GM19099 (cell line): Measurements from ENCODE around the gene KLHL6.

Experiments
- POLR2A ChIP-seq: IDR thresholded peaks from 3 replicates; pipeline ENCODE4 v1.6.1; 2011; ENCODE audit warnings: low read depth; ENCODE audit not compliant: insufficient read length; ENCODE audit errors: extremely low read depth

KLHL6 gene

DNA sequence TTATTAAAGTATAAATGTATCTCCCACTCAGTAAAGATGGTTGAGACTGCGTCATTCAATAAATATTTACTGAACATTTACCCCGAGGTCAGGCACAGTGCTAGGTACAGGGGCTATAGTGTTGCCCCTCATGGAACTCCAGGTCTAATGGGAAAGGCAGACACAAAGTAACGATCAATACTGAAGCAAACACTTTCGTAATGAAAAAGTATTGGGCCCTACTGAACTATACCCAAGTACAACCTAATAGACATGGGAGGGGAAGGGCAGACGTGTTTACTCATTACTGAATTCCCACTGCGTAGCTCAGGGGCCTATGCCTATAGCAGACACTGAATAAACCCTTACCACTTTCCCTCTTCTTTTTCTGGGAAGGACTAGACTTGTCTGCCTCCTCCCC is 56.9 kb downstream of the KLHL6 start:
- no peak for TF ChIP-seq POLR2A

DNA sequence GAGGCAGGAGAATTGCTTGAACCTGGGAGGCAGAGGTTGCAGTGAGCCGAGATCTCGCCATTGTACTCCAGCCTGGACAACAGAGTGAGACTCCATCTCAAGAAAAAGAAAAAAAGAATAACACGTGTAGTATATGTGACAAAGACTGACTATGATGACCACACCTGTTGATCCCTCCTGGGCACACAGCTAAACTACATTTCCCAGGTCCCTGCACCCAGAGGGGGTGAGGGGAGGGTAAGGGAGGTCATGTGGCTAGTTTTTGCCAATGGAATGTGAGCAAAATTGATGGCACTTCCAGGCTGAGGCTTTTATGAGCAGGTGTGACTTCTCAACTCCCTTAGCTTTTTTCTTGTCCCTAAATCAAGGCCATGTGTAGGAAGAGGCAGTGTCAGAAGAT is 58.2 kb downstream of the KLHL6 start:
- TF ChIP-seq POLR2A = no peak

- no peak for TF ChIP-seq POLR2A
Measured at GRCh38 chr3:183496311-183496710, 59.2 kb downstream of the KLHL6 start.

DNA sequence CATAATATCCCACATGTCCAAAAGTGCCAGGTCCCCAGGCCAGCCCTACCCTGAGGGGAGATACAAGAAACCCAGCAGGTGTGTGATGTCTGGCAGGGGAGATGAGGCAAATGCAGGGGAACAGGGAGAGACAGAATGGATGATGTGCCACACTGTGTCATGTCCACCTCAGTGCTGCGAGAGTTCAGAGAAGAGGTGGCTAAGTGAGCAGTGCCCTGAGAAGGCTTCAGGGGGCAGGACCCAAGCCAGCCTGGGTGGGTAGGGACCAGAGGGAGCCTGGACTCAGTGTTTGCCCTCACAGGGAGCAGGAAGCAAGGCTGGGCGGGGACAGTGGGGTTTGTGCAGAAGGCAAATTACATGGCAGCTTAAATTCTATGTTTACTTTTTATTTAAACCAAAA is 61.2 kb downstream of the KLHL6 start:
- no peak for TF ChIP-seq POLR2A

- TF ChIP-seq POLR2A = no peak
Measured at GRCh38 chr3:183493296-183494045, 62.0 kb downstream of the KLHL6 start.

- TF ChIP-seq POLR2A = no peak
Measured at GRCh38 chr3:183492849-183493179, 62.7 kb downstream of the KLHL6 start.

- no peak for TF ChIP-seq POLR2A
Measured at GRCh38 chr3:183491923-183492848, 63.3 kb downstream of the KLHL6 start.

- TF ChIP-seq POLR2A = no peak
Measured at GRCh38 chr3:183491109-183491922, 64.2 kb downstream of the KLHL6 start.

DNA sequence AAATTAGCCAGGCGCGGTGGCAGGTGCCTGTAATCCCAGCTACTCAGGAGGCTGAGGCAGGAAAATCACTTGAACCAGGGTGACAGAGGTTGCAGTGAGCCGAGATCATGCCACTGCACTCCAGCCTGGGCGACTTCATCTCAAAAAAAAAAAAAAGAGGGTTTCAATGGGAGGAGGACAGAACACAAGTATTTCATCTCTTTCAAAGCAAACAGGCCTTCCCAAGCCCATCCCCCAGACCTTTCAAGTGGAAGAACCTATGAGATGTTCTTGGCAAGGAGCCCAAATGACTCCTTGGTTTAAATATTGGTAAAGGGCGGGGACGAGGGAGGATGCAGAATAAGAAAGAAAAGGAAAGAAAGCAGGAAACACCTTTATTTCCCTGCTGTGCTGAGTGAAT is 64.9 kb downstream of the KLHL6 start:
- TF ChIP-seq POLR2A = no peak

DNA sequence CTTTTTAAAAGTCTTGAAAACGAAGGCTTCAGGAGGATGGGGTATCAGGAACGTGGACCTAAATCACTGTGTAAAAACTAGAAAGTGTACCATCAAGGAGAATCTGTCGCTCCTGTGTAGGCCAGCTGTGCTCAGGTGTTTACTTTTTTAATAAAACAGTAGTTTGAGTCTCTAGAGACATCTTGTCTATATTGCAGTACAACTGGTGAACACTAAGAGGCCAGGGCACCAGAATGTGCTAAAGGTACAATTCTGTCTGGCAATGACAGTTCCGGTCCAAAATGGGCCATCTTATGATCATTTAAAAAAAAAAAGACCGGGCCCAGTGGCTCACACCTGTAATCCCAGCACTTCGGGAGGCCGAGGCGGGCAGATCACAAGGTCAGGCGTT is 65.3 kb downstream of the KLHL6 start:
- TF ChIP-seq POLR2A = no peak

DNA sequence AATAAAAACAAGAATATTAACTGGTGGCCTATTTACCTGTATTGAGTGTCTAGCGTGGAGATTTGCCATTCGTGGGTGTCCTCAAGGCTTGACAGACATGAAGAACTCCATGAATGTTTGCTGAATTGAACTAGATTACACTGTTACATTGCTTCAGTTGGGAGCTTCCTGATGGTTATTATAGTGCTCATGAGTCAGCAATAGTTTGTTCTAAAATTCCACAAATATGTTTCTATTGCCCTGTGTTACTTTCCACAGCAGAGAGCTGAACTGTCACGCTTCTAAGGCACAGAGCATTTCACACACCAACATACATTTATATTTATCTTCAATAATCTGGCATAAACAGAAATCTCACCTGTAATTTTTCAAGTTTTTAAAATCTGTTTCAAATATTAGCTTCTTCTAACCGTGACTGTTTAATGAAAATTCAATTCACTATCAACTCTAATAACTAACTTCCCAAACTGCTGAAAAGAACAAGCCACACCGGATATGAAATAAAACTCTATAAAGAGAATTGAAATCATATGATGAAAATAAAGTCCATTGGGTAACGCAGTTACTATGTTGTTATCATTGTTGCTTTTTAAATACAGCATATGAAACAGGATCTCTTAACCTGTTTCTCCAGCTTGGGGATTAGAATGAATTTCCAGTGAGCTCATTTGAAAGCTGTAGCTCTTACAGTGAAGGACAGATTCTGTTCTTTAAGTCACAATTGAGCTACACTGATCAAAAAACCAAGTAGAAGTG is 65.9 kb downstream of the KLHL6 start:
- no peak for TF ChIP-seq POLR2A

GRCh38 chr3:183488343-183488742 is 67.2 kb downstream of the KLHL6 start:
- no peak for TF ChIP-seq POLR2A

- TF ChIP-seq POLR2A = no peak
Measured at GRCh38 chr3:183487896-183488295, 67.6 kb downstream of the KLHL6 start.

GRCh38 chr3:183487016-183487415 is 68.5 kb downstream of the KLHL6 start:
- no peak for TF ChIP-seq POLR2A

GRCh38 chr3:183486472-183486871 is 69.0 kb downstream of the KLHL6 start:
- no peak for TF ChIP-seq POLR2A
